Measurements from ENCODE around the gene HS3ST3A1.

HS3ST3A1 gene

GRCh38 chr17:13601776-13602551 is at the start of gene HS3ST3A1:
HS3ST3A1 (minus strand) TSS chr17:13601929; CDS start chr17:13601129, 800 bp downstream.
- DNase-seq: no peak

GRCh38 chr17:13650096-13650675 is 48.5 kb upstream of the HS3ST3A1 start:
- no peak for DNase-seq

GRCh38 chr17:13647543-13648021 is 45.9 kb upstream of the HS3ST3A1 start:
- no peak for DNase-seq

GRCh38 chr17:13646969-13647542 is 45.3 kb upstream of the HS3ST3A1 start:
- DNase-seq: no peak

- no peak for DNase-seq
Observed at GRCh38 chr17:13646411-13646810, 44.7 kb upstream of the HS3ST3A1 start.

GRCh38 chr17:13643180-13643579 is 41.5 kb upstream of the HS3ST3A1 start:
- DNase-seq: no peak

- DNase-seq: no peak
Observed at GRCh38 chr17:13642188-13642587, 40.5 kb upstream of the HS3ST3A1 start.

GRCh38 chr17:13640551-13640950 is 38.8 kb upstream of the HS3ST3A1 start:
- DNase-seq: no peak

- DNase-seq: no peak
Observed at GRCh38 chr17:13638855-13639458, 37.2 kb upstream of the HS3ST3A1 start.

- no peak for DNase-seq
Observed at GRCh38 chr17:13636951-13637350, 35.2 kb upstream of the HS3ST3A1 start.

- no peak for DNase-seq
Observed at GRCh38 chr17:13635951-13636350, 34.2 kb upstream of the HS3ST3A1 start.

- DNase-seq: no peak
Observed at GRCh38 chr17:13634021-13634420, 32.3 kb upstream of the HS3ST3A1 start.

- DNase-seq: no peak
Observed at GRCh38 chr17:13631529-13631928, 29.8 kb upstream of the HS3ST3A1 start.

GRCh38 chr17:13626703-13627102 is 25.0 kb upstream of the HS3ST3A1 start:
- no peak for DNase-seq

- no peak for DNase-seq
Observed at GRCh38 chr17:13619462-13619861, 17.7 kb upstream of the HS3ST3A1 start.

GRCh38 chr17:13616031-13616430 is 14.3 kb upstream of the HS3ST3A1 start:
- no peak for DNase-seq

GRCh38 chr17:13609941-13610340 is 8.2 kb upstream of the HS3ST3A1 start:
- no peak for DNase-seq

GRCh38 chr17:13601322-13601775 is 380 bp downstream of the HS3ST3A1 start:
- no peak for DNase-seq

GRCh38 chr17:13600475-13601321 is 1.0 kb downstream of the HS3ST3A1 start:
- DNase-seq: no peak

GRCh38 chr17:13599864-13600263 is 1.9 kb downstream of the HS3ST3A1 start:
- no peak for DNase-seq

GRCh38 chr17:13599168-13599577 is 2.6 kb downstream of the HS3ST3A1 start:
- no peak for DNase-seq

- DNase-seq: no peak
Observed at GRCh38 chr17:13598353-13599167, 3.2 kb downstream of the HS3ST3A1 start.

Measured in NCI-H146 (cell line).